ENCODE data around the gene ELL.
"Not testable (repeated sequence)": the region's sequence is repeated elsewhere in the genome, so short reads cannot be mapped to it uniquely, and the experiment has no call there.

The ELL gene

GRCh38 chr19:18532168-18532890, 10.5 kb upstream of the ELL start:
- Histone ChIP-seq H3K36me3 (ENCODE audit: control insufficient read depth in 1 of 2, insufficient read depth in 2 of 2, low read length in 2 of 2) (peaks cover 15 to 36% of the 10 kb centered on the region in 2 donors), H3K9ac (ENCODE audit: low read depth in 1 of 2, low read length in 2 of 2) (no peak overlapping the region), H3K4me3 (ENCODE audit: low read depth in 1 of 2, low read length in 2 of 2) (no peak overlapping the region), H3K4me1 (ENCODE audit: control insufficient read depth in 1 of 2, insufficient read depth in 2 of 2, low read length in 2 of 2) (no peaks in the 10 kb centered on the region), H3K27ac (ENCODE audit: low read depth, low read length) (no peak overlapping the region), H3K9me3 (ENCODE audit: control insufficient read depth in 1 of 2, low read length in 2 of 2) (no peaks in the 10 kb centered on the region), H3K27me3 (ENCODE audit: control insufficient read depth in 1 of 2, insufficient read depth in 2 of 2, low read length in 2 of 2) (no peaks in the 10 kb centered on the region)

GRCh38 chr19:18531485-18531884, 9.6 kb upstream of the ELL start:
- Histone ChIP-seq H3K27ac (ENCODE audit: low read depth, low read length) (no peak overlapping the region), H3K4me1 (ENCODE audit: control insufficient read depth in 1 of 2, insufficient read depth in 2 of 2, low read length in 2 of 2) (no peaks in the 10 kb centered on the region), H3K36me3 (ENCODE audit: control insufficient read depth in 1 of 2, insufficient read depth in 2 of 2, low read length in 2 of 2) (peaks cover 12 to 29% of the 10 kb centered on the region in 2 donors), H3K9me3 (ENCODE audit: control insufficient read depth in 1 of 2, low read length in 2 of 2) (no peaks in the 10 kb centered on the region), H3K9ac (ENCODE audit: low read depth in 1 of 2, low read length in 2 of 2) (no peak overlapping the region), H3K4me3 (ENCODE audit: low read depth in 1 of 2, low read length in 2 of 2) (no peak overlapping the region), H3K27me3 (ENCODE audit: control insufficient read depth in 1 of 2, insufficient read depth in 2 of 2, low read length in 2 of 2) (no peaks in the 10 kb centered on the region)

GRCh38 chr19:18529782-18530181, 7.9 kb upstream of the ELL start:
- H3K4me1 ChIP-seq (ENCODE audit: control insufficient read depth in 1 of 2, insufficient read depth in 2 of 2, low read length in 2 of 2), result no peaks in the 10 kb centered on the region
- H3K27ac ChIP-seq (ENCODE audit: low read depth, low read length), result no peak overlapping the region
- no peak overlapping the region for H3K9ac ChIP-seq (ENCODE audit: low read depth in 1 of 2, low read length in 2 of 2)
- no peaks in the 10 kb centered on the region for H3K27me3 ChIP-seq (ENCODE audit: control insufficient read depth in 1 of 2, insufficient read depth in 2 of 2, low read length in 2 of 2)
- H3K36me3 ChIP-seq (ENCODE audit: control insufficient read depth in 1 of 2, insufficient read depth in 2 of 2, low read length in 2 of 2), result peaks cover 12 to 24% of the 10 kb centered on the region in 2 donors
- no peak overlapping the region for H3K4me3 ChIP-seq (ENCODE audit: low read depth in 1 of 2, low read length in 2 of 2)
- H3K9me3 ChIP-seq (ENCODE audit: control insufficient read depth in 1 of 2, low read length in 2 of 2), result no peaks in the 10 kb centered on the region

GRCh38 chr19:18526316-18526715, 4.4 kb upstream of the ELL start:
- peaks cover 0 to 3% of the 10 kb centered on the region in 2 donors for H3K4me1 ChIP-seq (ENCODE audit: control insufficient read depth in 1 of 2, insufficient read depth in 2 of 2, low read length in 2 of 2)
- H3K4me3 ChIP-seq (ENCODE audit: low read depth in 1 of 2, low read length in 2 of 2), result no peak overlapping the region
- H3K9ac ChIP-seq (ENCODE audit: low read depth in 1 of 2, low read length in 2 of 2), result no peak overlapping the region

GRCh38 chr19:18523841-18524240, 2.0 kb upstream of the ELL start:
- no peaks in the 10 kb centered on the region for H3K27me3 ChIP-seq (ENCODE audit: control insufficient read depth in 1 of 2, insufficient read depth in 2 of 2, low read length in 2 of 2)
- no peak overlapping the region for H3K4me3 ChIP-seq (ENCODE audit: low read depth in 1 of 2, low read length in 2 of 2)
- H3K27ac ChIP-seq (ENCODE audit: low read depth, low read length), result no peak overlapping the region
- H3K4me1 ChIP-seq (ENCODE audit: control insufficient read depth in 1 of 2, insufficient read depth in 2 of 2, low read length in 2 of 2), result peaks cover 7 to 14% of the 10 kb centered on the region in 2 donors
- no peak overlapping the region for H3K9ac ChIP-seq (ENCODE audit: low read depth in 1 of 2, low read length in 2 of 2)
- H3K36me3 ChIP-seq (ENCODE audit: control insufficient read depth in 1 of 2, insufficient read depth in 2 of 2, low read length in 2 of 2), result no peaks in the 10 kb centered on the region
- no peaks in the 10 kb centered on the region for H3K9me3 ChIP-seq (ENCODE audit: control insufficient read depth in 1 of 2, low read length in 2 of 2)

More at GRCh38 chr19:18526316-18526715, 4.4 kb upstream of the ELL start:
- Histone ChIP-seq H3K27me3 (ENCODE audit: control insufficient read depth in 1 of 2, insufficient read depth in 2 of 2, low read length in 2 of 2) (no peaks in the 10 kb centered on the region), H3K36me3 (ENCODE audit: control insufficient read depth in 1 of 2, insufficient read depth in 2 of 2, low read length in 2 of 2) (peaks cover 0 to 2% of the 10 kb centered on the region in 2 donors), H3K9me3 (ENCODE audit: control insufficient read depth in 1 of 2, low read length in 2 of 2) (no peaks in the 10 kb centered on the region), H3K27ac (ENCODE audit: low read depth, low read length) (no peak overlapping the region)

GRCh38 chr19:18522862-18523440, 1.1 kb upstream of the ELL start:
- not testable (repeated sequence) for H3K36me3 ChIP-seq (ENCODE audit: control insufficient read depth in 1 of 2, insufficient read depth in 2 of 2, low read length in 2 of 2); H3K9me3 ChIP-seq (ENCODE audit: control insufficient read depth in 1 of 2, low read length in 2 of 2); H3K27me3 ChIP-seq (ENCODE audit: control insufficient read depth in 1 of 2, insufficient read depth in 2 of 2, low read length in 2 of 2)
- Histone ChIP-seq H3K4me3 (ENCODE audit: low read depth in 1 of 2, low read length in 2 of 2) (peak overlapping the region; percentile 34 to 58), H3K27ac (ENCODE audit: low read depth, low read length) (peak overlapping the region; percentile 20), H3K4me1 (ENCODE audit: control insufficient read depth in 1 of 2, insufficient read depth in 2 of 2, low read length in 2 of 2) (peaks cover 7 to 21% of the 10 kb centered on the region in 2 donors), H3K9ac (ENCODE audit: low read depth in 1 of 2, low read length in 2 of 2) (peak overlapping the region in 1 of 2 donors; percentile 25)

GRCh38 chr19:18522124-18522861, 423 bp upstream of the ELL start:
- Histone ChIP-seq H3K9me3 (ENCODE audit: control insufficient read depth in 1 of 2, low read length in 2 of 2) (no peaks in the 10 kb centered on the region), H3K27me3 (ENCODE audit: control insufficient read depth in 1 of 2, insufficient read depth in 2 of 2, low read length in 2 of 2) (no peaks in the 10 kb centered on the region), H3K36me3 (ENCODE audit: control insufficient read depth in 1 of 2, insufficient read depth in 2 of 2, low read length in 2 of 2) (no peaks in the 10 kb centered on the region), H3K4me3 (ENCODE audit: low read depth in 1 of 2, low read length in 2 of 2) (peak overlapping the region; percentile 89), H3K27ac (ENCODE audit: low read depth, low read length) (peak overlapping the region; percentile 99), H3K9ac (ENCODE audit: low read depth in 1 of 2, low read length in 2 of 2) (peak overlapping the region in 1 of 2 donors; percentile 98), H3K4me1 (ENCODE audit: control insufficient read depth in 1 of 2, insufficient read depth in 2 of 2, low read length in 2 of 2) (peaks cover 7 to 22% of the 10 kb centered on the region in 2 donors)

- H3K36me3 ChIP-seq (ENCODE audit: control insufficient read depth in 1 of 2, insufficient read depth in 2 of 2, low read length in 2 of 2), result no peaks in the 10 kb centered on the region
- peak overlapping the region; percentile 99 for H3K27ac ChIP-seq (ENCODE audit: low read depth, low read length)
- H3K9ac ChIP-seq (ENCODE audit: low read depth in 1 of 2, low read length in 2 of 2), result peak overlapping the region; percentile 97 to 98
- H3K9me3 ChIP-seq (ENCODE audit: control insufficient read depth in 1 of 2, low read length in 2 of 2), result no peaks in the 10 kb centered on the region
- peak overlapping the region; percentile 89 for H3K4me3 ChIP-seq (ENCODE audit: low read depth in 1 of 2, low read length in 2 of 2)
- H3K27me3 ChIP-seq (ENCODE audit: control insufficient read depth in 1 of 2, insufficient read depth in 2 of 2, low read length in 2 of 2), result no peaks in the 10 kb centered on the region
- H3K4me1 ChIP-seq (ENCODE audit: control insufficient read depth in 1 of 2, insufficient read depth in 2 of 2, low read length in 2 of 2), result peaks cover 12 to 32% of the 10 kb centered on the region in 2 donors
Observed at GRCh38 chr19:18520848-18521691, 800 bp downstream of the ELL start.

- Histone ChIP-seq H3K27ac (ENCODE audit: low read depth, low read length) (peak overlapping the region; percentile 99), H3K9me3 (ENCODE audit: control insufficient read depth in 1 of 2, low read length in 2 of 2) (no peaks in the 10 kb centered on the region), H3K36me3 (ENCODE audit: control insufficient read depth in 1 of 2, insufficient read depth in 2 of 2, low read length in 2 of 2) (no peaks in the 10 kb centered on the region), H3K9ac (ENCODE audit: low read depth in 1 of 2, low read length in 2 of 2) (peak overlapping the region; percentile 97 to 98), H3K27me3 (ENCODE audit: control insufficient read depth in 1 of 2, insufficient read depth in 2 of 2, low read length in 2 of 2) (no peaks in the 10 kb centered on the region), H3K4me1 (ENCODE audit: control insufficient read depth in 1 of 2, insufficient read depth in 2 of 2, low read length in 2 of 2) (peaks cover 21 to 41% of the 10 kb centered on the region in 2 donors), H3K4me3 (ENCODE audit: low read depth in 1 of 2, low read length in 2 of 2) (peak overlapping the region; percentile 89)
Observed at GRCh38 chr19:18519962-18520847, 1.7 kb downstream of the ELL start.
